Peyer's patch (tissue), 4 donors: Measurements from ENCODE around the gene CAMKV.

Experiments
- CTCF ChIP-seq, 6 experiments: fragments of 450-650 bp in 4 of 6; fragments of 200-600 bp in 2 of 6; sonication (generic) in 1 of 6; IDR thresholded peaks; one replicate each; pipeline ENCODE4 v1.5.1; 2017 to 2019; ENCODE audit warnings: antibody characterized with exemption in 6 of 6, mild to moderate bottlenecking in 3 of 6, moderate library complexity in 1 of 6
- POLR2A ChIP-seq, 2 donors: fragments of 450-650 bp; IDR thresholded peaks; one replicate each; pipeline ENCODE4 v1.5.1; 2017; ENCODE audit warnings: antibody characterized with exemption in 2 of 2, mild to moderate bottlenecking in 2 of 2, moderate library complexity in 2 of 2

- TF ChIP-seq CTCF (IDR thresholded peaks at IDR 0.05) (no peak), POLR2A (IDR thresholded peaks at IDR 0.05) (no peak)
These were observed 40.9 kb upstream of the CAMKV start for GRCh38 chr3:49910409-49911123.
